Activated T-helper 9 cell treated with anti-CD3 and anti-CD28 coated beads, Interleukin-2, amount 50 U/mL, for 16 hours (primary cell): ENCODE measurements around the gene RPL22L1.
"Not testable (repeated sequence)": the region's sequence is repeated elsewhere in the genome, so short reads cannot be mapped to it uniquely, and the experiment has no call there.

Experiments
- DNase-seq: peaks from one replicate; pipeline ENCODE4 v3.0.0-alpha.2; 2020; ENCODE audit warnings: low read depth

RPL22L1 gene

GRCh38 chr3:170869645-170870593 lies at the start of gene RPL22L1:
Gene RPL22L1 (minus strand): TSS chr3:170870195. CDS start chr3:170870167, 28 bp downstream.
- peak; percentile 89 for DNase-seq

DNA sequence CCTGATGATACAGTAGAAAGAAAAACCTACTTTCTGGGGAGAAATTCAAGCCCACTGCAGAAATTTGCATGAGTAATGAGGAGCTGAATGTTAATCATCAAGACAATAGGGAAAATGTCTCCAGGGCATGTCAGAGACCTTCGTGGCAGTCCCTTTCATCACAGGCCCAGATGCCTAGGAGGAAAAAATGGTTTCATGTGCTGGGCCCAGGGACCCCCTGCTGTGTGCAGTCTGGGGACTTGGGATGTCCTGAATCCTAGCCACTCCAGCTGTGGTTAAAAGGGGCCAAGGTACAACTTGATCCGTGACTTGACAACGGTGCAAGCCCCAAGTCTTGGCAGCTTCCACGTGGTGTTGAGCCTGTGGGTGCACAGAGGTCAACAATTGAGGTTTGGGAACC lies 48.7 kb upstream of the RPL22L1 start:
- DNase-seq, result no peak

DNA sequence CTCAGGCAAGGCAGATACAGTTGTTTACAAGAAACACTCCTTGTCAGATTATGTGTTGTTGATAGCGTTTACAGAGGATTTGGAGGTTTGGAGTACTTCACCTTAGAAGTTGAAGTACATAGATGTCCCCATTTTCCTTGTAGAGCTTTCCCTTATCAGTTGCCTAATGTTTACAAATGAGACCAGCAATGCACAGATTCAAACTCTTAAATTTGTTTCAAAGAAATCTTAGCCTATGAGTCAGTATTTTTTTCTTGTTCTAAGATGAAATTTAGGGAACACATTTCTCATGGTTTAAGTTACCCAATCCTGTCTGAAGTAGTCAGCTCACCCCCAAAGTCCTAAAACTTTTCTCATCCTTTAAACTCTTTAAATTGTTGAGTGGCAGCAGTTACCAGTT lies 44.7 kb upstream of the RPL22L1 start:
- no peak for DNase-seq

- no peak for DNase-seq
These were observed 44.2 kb upstream of the RPL22L1 start for GRCh38 chr3:170914212-170914611.

DNA sequence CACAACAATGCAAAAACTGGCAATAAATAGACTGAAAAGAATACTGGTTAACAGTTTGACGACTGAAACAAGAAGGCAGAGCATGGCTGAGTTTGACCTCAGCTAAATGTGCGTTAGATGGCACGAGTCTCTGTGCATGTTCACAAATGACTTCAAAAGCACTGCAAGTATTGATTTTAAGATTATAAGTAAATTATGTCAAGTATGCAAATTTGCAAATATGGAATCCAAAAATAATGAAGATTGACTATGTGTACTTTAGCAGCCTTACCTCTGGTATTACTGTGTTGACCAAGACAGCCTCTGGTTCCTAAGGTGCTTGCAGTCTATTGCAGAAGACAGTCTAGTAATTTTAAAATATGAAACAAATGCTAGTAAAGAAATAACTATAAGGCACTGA lies 41.1 kb upstream of the RPL22L1 start:
- no peak for DNase-seq

DNA sequence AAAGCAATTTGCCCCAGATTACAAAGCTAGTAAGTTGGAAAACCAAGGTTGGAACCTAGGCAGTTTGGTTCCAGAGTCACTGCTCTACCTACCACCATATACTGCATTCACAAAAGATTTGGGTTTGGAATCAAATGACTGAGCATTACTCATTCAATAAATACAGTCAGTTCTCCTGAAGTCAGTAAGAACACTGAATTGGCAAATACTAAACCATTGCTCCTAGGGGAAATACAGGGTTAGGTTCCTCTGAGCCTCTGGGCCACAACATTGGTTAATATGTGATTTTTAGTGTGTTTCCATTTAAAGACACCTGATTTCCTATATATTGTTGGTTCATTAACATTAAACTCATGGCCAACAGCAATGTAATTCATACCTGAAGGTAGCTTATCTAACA lies 40.5 kb upstream of the RPL22L1 start:
- DNase-seq, result no peak

GRCh38 chr3:170909129-170909903 lies 39.3 kb upstream of the RPL22L1 start:
- no peak for DNase-seq

DNA sequence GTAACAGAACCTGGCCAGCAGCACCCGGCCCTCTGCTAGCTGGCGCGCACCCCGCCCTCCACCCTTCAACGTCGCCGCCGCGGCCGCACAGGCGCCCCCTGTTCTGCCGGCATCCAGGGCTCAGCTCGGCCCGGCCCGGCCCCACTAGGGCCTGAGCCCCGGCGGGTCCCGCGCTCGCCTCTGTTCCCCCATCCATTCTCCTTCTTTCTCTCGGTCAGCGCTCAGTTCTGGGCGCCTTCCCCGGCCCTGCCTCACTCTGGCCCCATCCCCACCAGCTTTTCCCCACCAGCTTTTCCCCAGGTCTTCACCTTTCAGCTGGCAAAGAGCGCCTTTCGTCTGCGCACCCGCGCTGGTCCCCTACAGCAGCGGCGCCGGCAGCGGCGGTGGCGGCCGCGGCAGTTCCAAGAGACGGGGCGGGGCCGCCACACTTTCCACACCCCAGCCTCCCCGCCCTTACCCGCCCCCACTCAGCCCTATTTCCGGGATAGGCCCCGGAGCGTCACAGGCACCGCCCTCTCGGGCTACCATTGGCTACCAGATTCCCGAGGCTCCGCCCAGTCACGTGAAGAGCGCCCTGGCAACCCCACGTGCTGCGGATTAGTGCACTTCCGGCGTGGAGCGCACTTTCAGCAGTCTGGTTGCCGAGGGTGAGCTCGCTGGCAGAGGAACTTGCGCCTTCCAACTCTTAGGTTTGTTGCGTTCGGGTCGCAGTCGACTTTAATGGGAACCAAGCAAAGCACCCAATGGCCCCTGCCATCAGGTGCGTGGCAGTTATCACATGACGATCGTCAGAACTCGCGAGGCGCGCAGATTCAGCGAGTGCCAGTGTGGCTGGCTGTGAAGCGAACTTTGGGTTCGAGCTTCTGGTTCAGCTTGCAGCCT lies 38.5 kb upstream of the RPL22L1 start, which contains the start of gene EIF5A2:
TSS of gene EIF5A2 (minus strand) at position 403 of the 882 bp plus-strand sequence. CDS start 831 bp downstream, outside the sequence.
- DNase-seq, result peak; percentile 94

DNA sequence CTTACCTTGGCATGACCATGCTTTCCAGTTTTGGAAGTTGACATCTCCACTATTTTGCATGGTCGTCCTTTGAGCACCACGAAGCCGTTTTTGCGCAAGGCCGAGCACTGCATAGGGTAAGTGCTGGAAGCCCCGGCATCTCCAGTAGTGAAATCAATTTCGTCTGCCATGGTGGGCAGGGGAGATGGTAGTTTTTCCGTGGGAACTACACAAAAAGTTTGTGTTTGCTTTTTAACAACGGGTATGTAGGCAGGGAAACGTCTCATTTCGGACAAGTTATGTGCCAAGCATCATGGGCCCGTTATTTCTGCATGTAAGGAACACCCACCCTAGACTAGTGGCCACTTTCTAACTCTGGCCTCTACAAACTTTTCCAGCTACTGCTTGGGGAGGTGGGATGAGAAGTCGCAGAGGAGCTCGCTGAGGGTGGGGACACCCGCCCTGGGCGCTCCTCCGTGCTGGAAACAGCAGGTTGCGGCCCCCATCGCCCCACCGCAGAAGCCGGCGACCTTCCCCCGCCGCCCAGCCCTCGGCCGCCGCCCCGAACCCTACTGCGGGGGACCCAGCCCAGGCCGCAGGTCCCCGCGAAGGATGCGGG lies 37.7 kb upstream of the RPL22L1 start:
- DNase-seq, result no peak

GRCh38 chr3:170905862-170906261 lies 35.9 kb upstream of the RPL22L1 start:
- DNase-seq, result no peak

- no peak for DNase-seq
These were observed 33.1 kb upstream of the RPL22L1 start for GRCh38 chr3:170903123-170903522.

- no peak for DNase-seq
These were observed 29.5 kb upstream of the RPL22L1 start for GRCh38 chr3:170899455-170899854.

- no peak for DNase-seq
These were observed 28.0 kb upstream of the RPL22L1 start for GRCh38 chr3:170897978-170898377.

DNA sequence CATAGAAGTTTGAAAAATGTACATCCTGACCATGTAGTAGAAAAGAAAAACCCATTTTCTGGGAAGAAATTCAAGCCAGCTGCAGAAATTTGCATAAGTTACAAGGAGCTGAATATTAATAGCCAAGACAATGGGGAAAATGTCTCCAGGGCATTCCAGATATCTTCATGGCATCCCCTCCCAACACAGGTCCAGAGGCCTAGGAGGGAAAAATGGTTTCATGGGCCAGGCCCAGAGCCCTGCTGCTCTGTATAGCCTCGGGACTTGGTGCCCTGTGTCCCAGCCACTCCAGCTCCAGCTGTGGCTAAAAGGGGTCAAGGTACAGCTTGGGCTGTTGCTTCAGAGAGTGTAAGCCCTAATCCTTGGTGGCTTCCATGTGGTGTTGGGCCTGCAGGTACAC lies 27.2 kb upstream of the RPL22L1 start:
- DNase-seq, result not testable (repeated sequence)

DNA sequence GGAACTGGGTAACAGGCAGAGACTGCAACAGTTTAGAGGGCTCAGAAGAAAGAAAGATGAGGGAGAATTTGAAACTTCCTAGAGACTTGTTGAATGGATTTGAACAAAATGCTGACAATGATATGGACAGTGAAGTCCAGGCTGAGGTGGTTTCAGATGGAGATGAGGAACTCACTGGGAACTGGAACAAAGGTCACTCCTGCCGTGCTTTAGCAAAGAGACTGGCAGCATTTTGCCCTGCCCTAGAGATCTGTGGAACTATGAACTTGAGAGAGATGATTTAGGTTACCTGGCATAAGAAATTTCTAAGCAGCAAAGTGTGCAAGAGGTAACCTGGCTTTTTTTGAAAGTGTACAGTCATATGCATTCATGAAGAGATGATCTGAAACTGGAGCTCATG lies 26.8 kb upstream of the RPL22L1 start:
- no peak for DNase-seq

GRCh38 chr3:170896333-170896732 lies 26.3 kb upstream of the RPL22L1 start:
- not testable (repeated sequence) for DNase-seq

DNA sequence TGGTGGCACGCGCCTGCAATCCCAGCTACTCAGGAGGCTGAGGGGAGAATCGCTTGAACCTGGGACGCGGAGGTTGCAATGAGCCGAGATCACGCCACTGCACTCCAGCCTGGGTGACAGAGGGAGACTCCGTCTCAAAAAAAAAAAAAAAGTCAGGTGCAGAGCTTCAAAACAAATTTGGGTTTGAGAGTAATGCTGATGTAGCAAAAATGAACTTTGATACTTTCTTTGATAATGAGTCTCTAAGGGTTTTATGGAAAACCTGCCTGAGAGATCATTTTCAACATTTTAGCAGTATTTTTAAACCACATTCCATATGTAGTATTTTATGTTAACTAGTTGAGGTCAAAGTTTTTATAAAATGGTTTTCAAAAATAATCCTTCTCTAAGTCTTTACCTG lies 23.9 kb upstream of the RPL22L1 start:
- DNase-seq, result no peak

DNA sequence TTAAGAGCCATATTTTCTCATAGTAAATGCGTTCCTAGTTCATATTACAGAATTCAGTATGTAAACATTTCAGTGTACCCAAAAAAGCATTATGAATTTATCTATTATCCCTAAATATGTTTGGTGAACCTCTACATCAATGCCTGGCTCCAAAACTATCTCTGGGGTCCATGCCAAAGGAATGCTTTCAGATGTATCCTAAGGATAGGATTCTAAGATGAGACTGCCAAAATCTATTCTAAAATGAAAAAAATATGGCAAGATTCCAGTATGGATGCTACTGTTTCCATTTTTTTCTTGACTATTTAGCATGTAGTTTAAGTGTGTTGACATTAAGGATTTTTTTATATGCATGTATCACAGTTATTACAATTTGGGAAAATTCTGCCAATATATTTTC lies 19.6 kb upstream of the RPL22L1 start:
- no peak for DNase-seq

DNA sequence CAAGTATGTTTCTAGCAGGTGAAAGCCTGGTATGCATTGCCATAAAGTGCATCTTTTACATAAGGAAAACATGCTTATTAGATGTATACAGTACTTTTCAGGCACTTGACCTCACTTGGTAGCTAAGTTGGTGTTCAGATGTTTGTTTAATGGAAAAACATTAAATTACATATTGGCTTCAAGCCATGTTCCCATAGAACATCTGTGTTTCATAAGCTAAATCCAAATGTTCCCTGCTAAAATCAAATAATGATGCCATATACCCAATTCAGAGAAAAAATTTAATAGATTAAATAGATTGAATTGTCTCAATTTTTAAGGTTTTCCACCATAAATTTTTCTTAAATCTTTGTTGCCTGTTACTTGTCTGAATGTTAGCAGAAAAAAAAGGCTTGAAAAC lies 19.1 kb upstream of the RPL22L1 start:
- no peak for DNase-seq

GRCh38 chr3:170884109-170884930 lies 14.3 kb upstream of the RPL22L1 start:
- DNase-seq, result not testable (repeated sequence)

- not testable (repeated sequence) for DNase-seq
These were observed 8.7 kb upstream of the RPL22L1 start for GRCh38 chr3:170878688-170879087.
